Measurements from ENCODE around the gene ST6GALNAC6. TPM values are rescaled to one million over a fixed set of nuclear protein-coding genes. Genes with fewer than 3 reads are reported as not detected.

The ST6GALNAC6 gene
- total RNA-seq, 1 donor: 53.2 TPM

- peaks cover 2% of the 10 kb centered on the region for H3K9me3 ChIP-seq (ENCODE audit: low read depth, low read length)
- H3K36me3 ChIP-seq (ENCODE audit: insufficient read depth, low read length): peaks cover 47% of the 10 kb centered on the region
- peak; percentile 69 for DNase-seq (ENCODE audit: insufficient read length, low spot score, missing footprints)
- H3K79me2 ChIP-seq (ENCODE audit: insufficient read depth, low read length): peaks cover 35% of the 10 kb centered on the region
- H3K27ac ChIP-seq (ENCODE audit: low read depth, low read length): peak overlapping the region; percentile 63
- peaks cover 26% of the 10 kb centered on the region for H4K20me1 ChIP-seq (ENCODE audit: insufficient read depth, low read length)
- peak overlapping the region; percentile 42 for H3K4me3 ChIP-seq (ENCODE audit: insufficient read depth, low read length)
- no peaks in the 10 kb centered on the region for H3K27me3 ChIP-seq (ENCODE audit: insufficient read depth, low read length)
- peaks cover 24% of the 10 kb centered on the region for H3K4me1 ChIP-seq (ENCODE audit: insufficient read depth, low read length)
- no peak overlapping the region for H2AFZ ChIP-seq (ENCODE audit: low read length)
- TF ChIP-seq CTCF (IDR thresholded peaks at IDR 0.05; ENCODE audit: extremely low read depth, low read depth, low read length): no peak
- H3K4me2 ChIP-seq (ENCODE audit: insufficient read depth, low read length): peak overlapping the region; percentile 67
Observed at GRCh38 chr9:127896395-127897192, 2.8 kb downstream of the ST6GALNAC6 start.

- peaks cover 2% of the 10 kb centered on the region for H3K9me3 ChIP-seq (ENCODE audit: low read depth, low read length)
- no peak overlapping the region for H3K27ac ChIP-seq (ENCODE audit: low read depth, low read length)
- peaks cover 35% of the 10 kb centered on the region for H3K79me2 ChIP-seq (ENCODE audit: insufficient read depth, low read length)
- H3K4me3 ChIP-seq (ENCODE audit: insufficient read depth, low read length): no peak overlapping the region
- DNase-seq (ENCODE audit: insufficient read length, low spot score, missing footprints): peak; percentile 73
- H4K20me1 ChIP-seq (ENCODE audit: insufficient read depth, low read length): peaks cover 27% of the 10 kb centered on the region
- H2AFZ ChIP-seq (ENCODE audit: low read length): no peak overlapping the region
- no peaks in the 10 kb centered on the region for H3K27me3 ChIP-seq (ENCODE audit: insufficient read depth, low read length)
- H3K36me3 ChIP-seq (ENCODE audit: insufficient read depth, low read length): peaks cover 53% of the 10 kb centered on the region
- no peak for TF ChIP-seq CTCF (IDR thresholded peaks at IDR 0.05; ENCODE audit: extremely low read depth, low read depth, low read length)
- peaks cover 24% of the 10 kb centered on the region for H3K4me1 ChIP-seq (ENCODE audit: insufficient read depth, low read length)
- no peak overlapping the region for H3K4me2 ChIP-seq (ENCODE audit: insufficient read depth, low read length)
Observed at GRCh38 chr9:127895811-127896210, 3.6 kb downstream of the ST6GALNAC6 start.

- Histone ChIP-seq H3K4me2 (ENCODE audit: insufficient read depth, low read length) (no peak overlapping the region), H3K27me3 (ENCODE audit: insufficient read depth, low read length) (no peaks in the 10 kb centered on the region)
- DNase-seq (ENCODE audit: insufficient read length, low spot score, missing footprints): no peak
Observed at GRCh38 chr9:127893392-127893791, 6.0 kb downstream of the ST6GALNAC6 start.

More at GRCh38 chr9:127893392-127893791, 6.0 kb downstream of the ST6GALNAC6 start:
- Histone ChIP-seq H4K20me1 (ENCODE audit: insufficient read depth, low read length) (peaks cover 28% of the 10 kb centered on the region), H3K36me3 (ENCODE audit: insufficient read depth, low read length) (peaks cover 73% of the 10 kb centered on the region), H3K79me2 (ENCODE audit: insufficient read depth, low read length) (peaks cover 33% of the 10 kb centered on the region), H3K4me1 (ENCODE audit: insufficient read depth, low read length) (peaks cover 15% of the 10 kb centered on the region), H2AFZ (ENCODE audit: low read length) (no peak overlapping the region), H3K4me3 (ENCODE audit: insufficient read depth, low read length) (no peak overlapping the region), H3K27ac (ENCODE audit: low read depth, low read length) (no peak overlapping the region), H3K9me3 (ENCODE audit: low read depth, low read length) (peaks cover 2% of the 10 kb centered on the region)
- TF ChIP-seq CTCF (IDR thresholded peaks at IDR 0.05; ENCODE audit: extremely low read depth, low read depth, low read length): no peak

Measured in osteoblast (primary cell).